Body of pancreas (tissue), 4 donors: ENCODE measurements around the gene PUS3. TPM values are rescaled to one million over a fixed set of nuclear protein-coding genes. Genes with fewer than 3 reads are reported as not detected.
"Not testable (repeated sequence)": the region's sequence is repeated elsewhere in the genome, so short reads cannot be mapped to it uniquely, and the experiment has no call there.

ENCODE experiments used
- ATAC-seq: fragments of 150-250 bp; one replicate; pipeline ENCODE4 v1.9.1; 2016
- DNase-seq, 4 donors: peaks; one replicate each; pipeline ENCODE4 v3.0.0-alpha.2; 2019
- H3K27ac ChIP-seq, 4 donors: fragments of 200-600 bp; sonication (generic); 1 replicate in 3 of 4; 2 replicates in 1 of 4; pipeline versions ENCODE4 v1.5.1 to v1.6.1; 2016 to 2019; ENCODE audit warnings: mild to moderate bottlenecking in 1 of 4, mixed read lengths in 1 of 4, moderate library complexity in 1 of 4
- H3K27me3 ChIP-seq, 2 donors: fragments of 200-600 bp; sonication (generic); one replicate each; pipeline ENCODE4 v1.6.0; 2016; ENCODE audit warnings: mild to moderate bottlenecking in 1 of 2
- H3K36me3 ChIP-seq, 2 donors: fragments of 200-600 bp; sonication (generic); replicated peaks in 1 of 2; 2 replicates each; pipeline ENCODE4 v1.5.1; 2016; ENCODE audit warnings: low read depth in 2 of 2; ENCODE audit not compliant: insufficient read depth in 1 of 2
- H3K4me1 ChIP-seq: fragments of 200-600 bp; sonication (generic); one replicate; pipeline ENCODE4 v1.6.0; 2016
- H3K4me3 ChIP-seq, 2 donors: fragments of 200-600 bp; sonication (generic); 1 replicate in 1 of 2; 2 replicates in 1 of 2; pipeline ENCODE4 v1.5.1; 2016 to 2019
- H3K9me3 ChIP-seq, 3 donors: fragments of 200-600 bp; sonication (generic); 1 replicate in 2 of 3; 2 replicates in 1 of 3; pipeline ENCODE4 v1.5.1; 2016
- CTCF ChIP-seq, 7 experiments: fragments of 450-650 bp in 4 of 7; fragments of 200-600 bp in 3 of 7; sonication (generic) in 3 of 7; IDR thresholded peaks; one replicate each; pipeline ENCODE4 v1.5.1; 2016 to 2019; ENCODE audit warnings: antibody characterized with exemption in 7 of 7
- POLR2A ChIP-seq, 3 donors: fragments of 450-650 bp; IDR thresholded peaks; one replicate each; pipeline ENCODE4 v1.6.1; 2016; ENCODE audit warnings: antibody characterized with exemption in 3 of 3, mild to moderate bottlenecking in 2 of 3
- WGBS, 2 donors: methylation state at CpG; one replicate each; pipeline ENCODE4 v1.1.5; 2017; 5-methylcytosine and 5-hydroxymethylcytosine counted together
- intact Hi-C: fragments of 100-400 bp; cut with DNase I; formaldehyde crosslinking; loops from one replicate; pipeline ENCODE4 v1.15.1; 2023
- total RNA-seq, 2 donors: library from RNA; depleted of rRNA; stranded (reverse); fragments of >200 nt; gene quantifications; one replicate each; pipeline ENCODE4 v1.1.0, GENCODE V29; 2016

The PUS3 gene
- total RNA-seq, 2 donors from 2014 or later, result 1.6 to 9.6 TPM

DNA sequence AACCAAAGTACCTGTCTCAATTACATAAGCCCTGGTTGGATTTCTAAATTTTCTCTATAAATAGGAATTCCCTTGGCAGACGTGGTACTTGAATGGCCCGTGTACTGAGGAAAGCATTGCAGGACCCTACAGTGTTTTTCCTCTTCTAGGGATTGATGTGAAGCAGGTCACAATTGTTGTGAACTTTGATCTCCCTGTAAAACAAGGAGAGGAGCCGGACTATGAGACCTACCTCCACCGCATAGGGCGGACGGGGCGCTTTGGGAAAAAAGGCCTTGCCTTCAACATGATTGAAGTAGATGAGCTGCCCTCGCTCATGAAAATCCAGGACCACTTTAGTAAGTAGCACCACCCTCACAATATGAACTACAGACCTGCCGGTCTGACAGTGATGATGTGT is 18.0 kb upstream of the PUS3 start:
- Histone ChIP-seq H3K36me3 (no peaks in the 10 kb centered on the region), H3K4me1 (peaks cover 10% of the 10 kb centered on the region), H3K27ac (no peak overlapping the region), H3K4me3 (no peak overlapping the region), H3K27me3 (peaks cover 0 to 8% of the 10 kb centered on the region in 2 donors), H3K9me3 (no peaks in the 10 kb centered on the region)
- no peak for TF ChIP-seq POLR2A (IDR thresholded peaks at IDR 0.05)
- no peak for TF ChIP-seq CTCF (IDR thresholded peaks at IDR 0.05)
- ATAC-seq (no peak), DNase-seq (no peak)
- intact Hi-C loops, result loop anchor here (5.0 to 10.0 kb wide), 2 partner anchors 124 to 271 kb away; no protein-coding TSS in a partner anchor
- WGBS, 2 donors, result 72 to 79% methylated on average over 9 of the region's 9 CpGs

- Histone ChIP-seq H3K4me1 (no peaks in the 10 kb centered on the region), H3K36me3 (no peaks in the 10 kb centered on the region), H3K27ac (no peak overlapping the region), H3K4me3 (no peak overlapping the region), H3K27me3 (peaks cover 0 to 8% of the 10 kb centered on the region in 2 donors), H3K9me3 (no peaks in the 10 kb centered on the region)
- 74 to 76% methylated on average over 13 of the region's 13 CpGs for WGBS, 2 donors
- DNase-seq, result no peak
- intact Hi-C loops, result no loop called here
- TF ChIP-seq CTCF (IDR thresholded peaks at IDR 0.05) (no peak), POLR2A (IDR thresholded peaks at IDR 0.05) (no peak)
- ATAC-seq, result no peak
Observed at GRCh38 chr11:125918140-125918840, 15.3 kb upstream of the PUS3 start.

DNA sequence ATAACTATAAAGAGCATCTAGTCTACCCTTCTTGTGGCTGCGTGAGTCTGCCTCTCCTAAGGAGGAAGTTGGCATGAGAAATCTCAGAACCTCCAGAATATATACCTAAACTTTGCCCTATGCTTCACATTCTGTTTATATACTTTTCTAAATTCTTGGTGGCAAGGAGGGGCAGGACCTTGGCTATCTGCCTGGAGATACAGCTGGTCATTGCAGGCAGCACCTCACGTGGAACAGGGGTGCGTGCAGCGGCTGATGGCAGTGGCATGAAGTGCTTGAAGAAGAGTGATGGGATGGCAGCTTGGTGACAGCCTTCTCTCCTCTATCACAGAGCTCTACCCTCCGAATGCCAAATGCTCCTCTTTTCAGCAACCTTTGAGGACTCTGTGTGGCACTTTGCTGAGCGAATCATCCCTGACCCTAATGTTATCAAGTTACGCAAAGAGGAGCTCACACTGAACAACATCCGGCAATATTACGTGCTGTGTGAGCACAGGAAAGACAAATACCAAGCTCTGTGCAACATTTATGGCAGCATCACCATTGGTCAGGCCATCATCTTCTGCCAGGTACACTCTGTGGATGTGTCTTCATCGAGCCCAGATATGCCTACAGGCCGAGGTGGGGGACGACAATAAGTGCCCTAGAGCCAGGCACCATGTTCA is 13.8 kb upstream of the PUS3 start:
- H3K27ac ChIP-seq, result no peak overlapping the region
- no peak overlapping the region for H3K4me3 ChIP-seq
- no peaks in the 10 kb centered on the region for H3K4me1 ChIP-seq
- peaks cover 0 to 8% of the 10 kb centered on the region in 2 donors for H3K27me3 ChIP-seq
- no peaks in the 10 kb centered on the region for H3K9me3 ChIP-seq
- TF ChIP-seq CTCF (IDR thresholded peaks at IDR 0.05) (no peak), POLR2A (IDR thresholded peaks at IDR 0.05) (no peak)
- DNase-seq (no peak), ATAC-seq (no peak)
- intact Hi-C loops, result no loop called here
- H3K36me3 ChIP-seq, result no peaks in the 10 kb centered on the region
- 70 to 72% methylated on average over 12 of the region's 12 CpGs for WGBS, 2 donors

DNA sequence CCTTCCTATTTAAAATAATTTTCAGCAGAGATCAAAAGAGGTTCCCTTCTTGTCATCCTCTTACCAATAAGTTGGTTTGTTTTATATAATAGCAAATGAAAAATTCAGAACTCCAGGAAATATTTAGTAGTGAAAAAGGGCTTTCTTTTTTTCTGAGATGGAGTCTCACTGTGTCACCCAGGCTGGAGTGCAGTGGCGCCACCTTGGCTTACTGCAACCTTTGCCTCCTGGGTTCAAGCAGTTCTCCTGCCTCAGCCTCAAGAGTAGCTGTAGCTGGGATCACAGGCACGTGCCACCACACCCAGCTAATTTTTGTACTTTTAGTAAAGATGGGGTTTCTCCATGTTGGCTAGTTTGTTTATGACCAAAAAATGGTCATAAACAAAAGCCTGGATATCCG is 11.6 kb upstream of the PUS3 start:
- DNase-seq, H3K4me3 ChIP-seq, intact Hi-C loops, H3K36me3 ChIP-seq, H3K9me3 ChIP-seq, H3K27me3 ChIP-seq, ATAC-seq, H3K4me1 ChIP-seq, H3K27ac ChIP-seq: not testable (repeated sequence)
- WGBS, 2 donors, result 61 to 79% methylated on average over 3 of the region's 3 CpGs

DNA sequence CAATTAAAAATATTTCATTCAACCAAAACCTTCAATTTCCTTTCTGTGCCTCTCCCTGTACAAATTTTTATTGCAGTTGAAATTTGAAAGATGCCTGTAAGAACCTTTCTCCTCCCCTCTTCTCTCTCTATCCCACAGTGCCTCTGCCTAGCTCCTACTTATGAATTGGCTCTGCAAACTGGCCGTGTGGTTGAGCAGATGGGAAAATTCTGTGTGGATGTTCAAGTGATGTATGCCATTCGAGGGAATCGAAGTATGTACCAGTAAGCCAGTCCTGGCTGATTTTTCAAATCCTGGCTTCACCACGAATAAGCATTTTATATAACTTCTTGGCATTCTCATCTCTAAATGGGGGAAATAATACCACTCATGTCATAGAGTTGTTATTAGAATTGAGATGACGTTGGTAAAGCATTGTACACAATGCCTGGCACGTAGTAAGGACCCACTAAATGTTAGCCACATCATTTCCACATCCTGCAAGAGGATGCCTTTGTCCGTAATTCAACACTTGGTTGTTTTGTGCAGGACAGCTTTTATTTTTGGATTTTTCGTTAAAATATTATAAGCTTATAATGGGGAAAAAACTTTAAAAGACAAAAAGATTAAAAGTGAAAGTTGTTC is 7.3 kb upstream of the PUS3 start:
- H3K4me1 ChIP-seq, result no peaks in the 10 kb centered on the region
- WGBS, 2 donors, result 58 to 64% methylated on average over 8 of the region's 8 CpGs
- TF ChIP-seq CTCF (IDR thresholded peaks at IDR 0.05), result no peak
- no peak for TF ChIP-seq POLR2A (IDR thresholded peaks at IDR 0.05)
- no peaks in the 10 kb centered on the region for H3K36me3 ChIP-seq
- ATAC-seq, result no peak
- no peaks in the 10 kb centered on the region for H3K27me3 ChIP-seq
- no peak for DNase-seq
- H3K9me3 ChIP-seq, result no peaks in the 10 kb centered on the region
- intact Hi-C loops, result no loop called here
- no peak overlapping the region for H3K4me3 ChIP-seq
- no peak overlapping the region for H3K27ac ChIP-seq
